GM18951 (cell line): Measurements from ENCODE around the gene HMX3.
"Not testable (repeated sequence)": the region's sequence is repeated elsewhere in the genome, so short reads cannot be mapped to it uniquely, and the experiment has no call there.

Source experiments
- POLR2A ChIP-seq: IDR thresholded peaks from 4 replicates; pipeline ENCODE4 v1.6.1; 2011; ENCODE audit warnings: mild to moderate bottlenecking; ENCODE audit not compliant: insufficient read length, insufficient read depth; ENCODE audit errors: extremely low read depth
- in situ Hi-C: fragments of 300-500 bp; cut with MboI; formaldehyde crosslinking; loops from one replicate; pipeline ENCODE4 v1.12.0; 2022; ENCODE audit warnings: low sequenced_read_pairs, mixed read lengths, inconsistent platforms; ENCODE audit not compliant: unreplicated experiment

The HMX3 gene

DNA sequence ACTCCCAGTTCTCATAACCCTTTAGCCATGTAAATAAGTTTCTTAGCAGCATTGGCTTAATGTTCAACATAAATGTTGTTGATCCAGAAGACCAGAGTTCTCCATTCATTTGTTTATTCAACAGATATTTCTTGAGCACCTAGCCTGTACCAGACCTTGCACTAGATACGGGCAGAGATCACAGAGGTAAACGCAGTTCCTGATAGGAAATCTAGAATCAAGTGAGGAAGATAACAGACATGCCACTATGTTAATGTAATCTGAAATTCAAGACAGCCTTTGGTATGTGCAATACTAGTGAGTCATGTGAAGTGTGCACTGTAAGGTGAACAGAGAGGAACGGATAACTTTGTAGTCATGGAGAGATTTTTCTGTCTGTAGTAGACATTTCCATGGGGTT is 21.4 kb downstream of the HMX3 start:
- no peak for TF ChIP-seq POLR2A
- in situ Hi-C loops: loop anchor here (10.0 kb wide), 1 partner anchor 238 kb away; no protein-coding TSS in a partner anchor

GRCh38 chr10:123158682-123159081 is 22.9 kb downstream of the HMX3 start:
- TF ChIP-seq POLR2A: no peak
- in situ Hi-C loops: loop anchor here (10.0 kb wide), 1 partner anchor 236 kb away; no protein-coding TSS in a partner anchor

DNA sequence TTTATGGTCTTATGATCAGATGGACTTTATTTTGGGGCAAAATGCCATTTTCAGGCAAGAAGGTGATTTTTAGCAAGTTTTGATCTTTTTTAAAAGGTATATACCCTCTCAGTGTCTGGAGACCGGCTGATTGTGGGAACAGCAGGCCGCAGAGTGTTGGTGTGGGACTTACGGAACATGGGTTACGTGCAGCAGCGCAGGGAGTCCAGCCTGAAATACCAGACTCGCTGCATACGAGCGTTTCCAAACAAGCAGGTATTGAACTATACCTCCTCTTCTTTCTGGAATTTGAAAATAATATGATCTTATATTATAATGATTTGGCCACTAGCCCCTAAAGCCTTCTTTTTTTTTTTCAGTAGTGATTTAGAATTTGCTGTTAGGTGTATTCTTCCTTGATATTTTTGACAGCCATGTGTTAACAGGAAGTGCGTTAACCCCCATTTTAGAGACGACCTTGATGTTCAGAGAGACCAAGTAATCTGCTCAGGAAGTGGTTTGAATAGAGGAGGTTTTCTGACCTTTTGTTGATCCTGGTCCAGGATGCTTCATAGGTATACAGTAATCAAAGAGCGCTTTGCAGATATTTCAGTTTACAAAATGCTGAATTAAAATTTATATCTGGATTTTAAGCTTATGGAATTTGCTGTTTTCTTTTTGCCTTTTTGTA is 24.7 kb downstream of the HMX3 start:
- in situ Hi-C loops: no loop called here
- TF ChIP-seq POLR2A: no peak

GRCh38 chr10:123164319-123164718 is 28.5 kb downstream of the HMX3 start:
- no peak for TF ChIP-seq POLR2A
- in situ Hi-C loops: no loop called here

DNA sequence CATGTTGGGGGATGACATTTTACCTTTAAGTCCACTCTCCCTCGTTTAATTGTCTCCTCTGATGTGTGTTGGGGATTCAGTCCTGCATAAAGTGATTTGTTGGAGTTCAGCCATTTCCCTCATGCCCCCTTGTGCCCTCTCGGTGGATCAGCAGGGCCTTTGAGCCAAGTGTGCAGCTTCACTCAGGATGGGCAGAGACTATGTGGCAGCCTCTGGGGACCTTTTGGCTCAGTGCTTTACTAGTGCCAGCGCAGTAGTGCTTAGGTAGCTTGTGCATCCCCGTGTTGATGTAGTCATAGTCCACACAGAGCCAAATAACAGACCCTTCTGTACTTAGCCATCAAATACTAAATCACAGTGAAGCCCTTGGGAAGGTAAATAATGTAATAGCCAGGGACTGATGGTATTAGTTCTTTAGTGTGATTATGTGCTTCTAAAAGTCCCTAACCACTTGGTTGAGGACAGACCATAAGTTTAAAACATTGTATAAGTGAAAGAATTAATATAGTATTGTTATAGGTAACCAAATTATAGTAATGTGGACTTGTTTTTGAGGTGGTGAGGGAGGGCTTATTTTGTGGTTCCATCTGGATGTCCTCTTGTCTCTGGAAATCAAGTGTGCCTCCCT is 29.8 kb downstream of the HMX3 start:
- TF ChIP-seq POLR2A: no peak
- in situ Hi-C loops: no loop called here

GRCh38 chr10:123166618-123167017 is 30.8 kb downstream of the HMX3 start:
- in situ Hi-C loops: no loop called here
- TF ChIP-seq POLR2A: no peak

DNA sequence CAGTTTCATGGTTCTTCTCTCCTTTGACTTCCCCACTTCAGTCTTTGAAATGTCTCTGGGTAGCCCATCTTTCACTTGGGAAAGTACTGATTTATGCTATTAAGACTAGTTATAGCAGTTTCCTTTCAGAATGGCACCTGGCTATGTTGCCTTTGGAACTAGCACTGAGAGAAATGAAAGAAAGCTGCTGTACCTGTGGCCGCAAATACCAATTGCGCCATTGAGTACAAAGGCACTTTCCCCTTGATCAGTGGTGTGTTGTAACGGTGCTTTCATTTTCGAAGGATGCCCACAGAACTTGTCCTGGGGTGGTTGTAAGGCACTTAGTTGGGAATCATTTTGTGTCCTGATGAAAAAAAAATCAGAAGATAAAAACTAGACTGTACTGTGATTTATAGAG is 35.2 kb downstream of the HMX3 start:
- in situ Hi-C loops: no loop called here
- no peak for TF ChIP-seq POLR2A

- in situ Hi-C loops: not testable (repeated sequence)
Measured at GRCh38 chr10:123171616-123172015, 35.8 kb downstream of the HMX3 start.

- in situ Hi-C loops: no loop called here
- TF ChIP-seq POLR2A: no peak
Measured at GRCh38 chr10:123175389-123176387, 39.9 kb downstream of the HMX3 start.

GRCh38 chr10:123178390-123178789 is 42.6 kb downstream of the HMX3 start:
- in situ Hi-C loops: not testable (repeated sequence)

- no peak for TF ChIP-seq POLR2A
- in situ Hi-C loops: no loop called here
Measured at GRCh38 chr10:123180101-123181090, 44.6 kb downstream of the HMX3 start.

DNA sequence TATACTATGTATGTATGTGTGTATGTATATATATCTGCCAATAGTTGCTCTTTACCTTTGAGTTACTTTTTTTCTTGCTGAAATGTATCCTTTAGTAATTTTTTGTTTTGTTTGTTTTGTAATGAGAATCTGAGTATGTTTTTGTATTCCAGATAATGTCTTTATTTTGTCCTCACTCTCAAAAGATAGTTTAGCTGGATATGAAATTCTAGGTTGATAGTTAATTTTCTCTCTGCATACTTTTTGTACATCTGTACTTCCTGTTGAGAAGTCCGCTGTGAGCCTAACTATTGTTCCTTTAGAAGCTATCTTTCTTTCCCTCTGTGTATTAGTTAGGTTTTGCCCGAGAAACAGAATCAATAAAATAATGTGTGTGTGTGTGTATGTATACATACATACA is 48.0 kb downstream of the HMX3 start:
- in situ Hi-C loops: no loop called here
- no peak for TF ChIP-seq POLR2A
